Subcutaneous adipose tissue (tissue), 4 donors: Measurements from ENCODE around the gene ADK. TPM values are rescaled to one million over a fixed set of nuclear protein-coding genes. Genes with fewer than 3 reads are reported as not detected.

Source experiments
- total RNA-seq, 4 donors: library from RNA; depleted of rRNA; stranded (reverse); fragments of >200 nt; gene quantifications; one replicate each; pipeline ENCODE4 v1.1.0, GENCODE V29; 2016
- TF ChIP-seq, protein P1 (sequence below): fragments of 450-650 bp; IDR thresholded peaks from one replicate; pipeline ENCODE4 v1.5.1; 2016; ENCODE audit warnings: low read depth, mild to moderate bottlenecking, control low read depth, antibody characterized with exemption, moderate library complexity

The ADK gene
- total RNA-seq, 4 donors from 2014 or later = 21.7 to 52.2 (median 38.8) TPM

DNA sequence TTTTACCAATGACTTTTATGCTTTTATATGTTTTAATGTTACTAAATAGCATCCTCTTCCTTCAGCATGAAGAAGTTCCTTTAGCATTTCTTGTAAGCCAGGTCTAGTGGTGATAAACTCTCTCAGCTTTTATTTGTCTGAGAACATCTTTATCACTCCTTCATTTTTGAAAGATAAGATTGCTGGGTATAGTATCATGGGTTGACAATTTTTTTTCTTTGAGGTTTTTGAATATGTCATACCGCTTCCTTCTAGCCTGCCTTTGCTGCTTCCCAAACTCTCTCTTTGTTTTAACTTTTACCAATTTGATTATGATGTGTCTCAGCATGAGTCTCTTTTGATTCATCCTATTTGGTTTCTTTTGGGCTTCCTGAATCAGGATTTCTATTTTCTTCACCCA, 567.2 kb downstream of the ADK start:
- TF ChIP-seq, protein P1, sequence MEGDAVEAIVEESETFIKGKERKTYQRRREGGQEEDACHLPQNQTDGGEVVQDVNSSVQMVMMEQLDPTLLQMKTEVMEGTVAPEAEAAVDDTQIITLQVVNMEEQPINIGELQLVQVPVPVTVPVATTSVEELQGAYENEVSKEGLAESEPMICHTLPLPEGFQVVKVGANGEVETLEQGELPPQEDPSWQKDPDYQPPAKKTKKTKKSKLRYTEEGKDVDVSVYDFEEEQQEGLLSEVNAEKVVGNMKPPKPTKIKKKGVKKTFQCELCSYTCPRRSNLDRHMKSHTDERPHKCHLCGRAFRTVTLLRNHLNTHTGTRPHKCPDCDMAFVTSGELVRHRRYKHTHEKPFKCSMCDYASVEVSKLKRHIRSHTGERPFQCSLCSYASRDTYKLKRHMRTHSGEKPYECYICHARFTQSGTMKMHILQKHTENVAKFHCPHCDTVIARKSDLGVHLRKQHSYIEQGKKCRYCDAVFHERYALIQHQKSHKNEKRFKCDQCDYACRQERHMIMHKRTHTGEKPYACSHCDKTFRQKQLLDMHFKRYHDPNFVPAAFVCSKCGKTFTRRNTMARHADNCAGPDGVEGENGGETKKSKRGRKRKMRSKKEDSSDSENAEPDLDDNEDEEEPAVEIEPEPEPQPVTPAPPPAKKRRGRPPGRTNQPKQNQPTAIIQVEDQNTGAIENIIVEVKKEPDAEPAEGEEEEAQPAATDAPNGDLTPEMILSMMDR = no peak

DNA sequence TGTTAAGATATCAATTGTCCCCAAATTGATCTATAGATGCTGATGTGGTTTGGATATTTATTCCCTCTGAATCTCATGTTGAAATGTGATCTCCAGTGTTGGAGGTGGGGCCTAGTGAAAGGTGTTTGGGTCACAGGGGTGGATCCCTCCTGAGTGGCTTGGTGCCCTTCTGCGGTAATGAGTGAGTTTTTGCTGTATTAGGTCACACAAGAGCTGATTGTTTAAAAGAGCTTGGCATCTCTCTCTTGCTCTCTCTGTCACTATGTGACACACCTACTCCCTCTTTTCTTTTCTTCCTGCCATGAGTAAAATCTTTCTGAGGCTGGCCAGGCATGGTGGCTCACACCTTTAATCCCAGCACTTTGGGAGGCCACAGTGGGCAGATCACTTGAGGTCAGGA, 577.2 kb downstream of the ADK start:
- TF ChIP-seq, protein P1 = no peak

DNA sequence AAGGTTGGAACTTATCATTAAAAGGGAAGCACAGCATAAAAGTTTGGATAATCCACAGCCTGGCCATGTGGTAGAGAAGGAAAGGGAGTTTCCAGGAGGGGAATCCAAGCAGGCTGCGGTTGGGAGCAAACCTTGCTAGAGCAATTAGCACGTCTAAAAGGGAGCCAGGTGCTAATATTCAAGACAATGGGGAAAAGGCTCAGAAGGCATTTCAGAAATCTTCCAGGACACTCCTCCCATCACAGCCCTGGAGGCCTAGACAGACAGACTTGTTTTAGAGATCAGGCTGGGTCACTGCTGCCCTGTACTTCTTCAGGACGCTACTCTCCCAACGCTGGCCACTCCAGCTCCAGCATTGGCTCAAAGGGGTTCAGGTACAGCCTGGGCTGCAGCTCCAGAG, 579.2 kb downstream of the ADK start:
- TF ChIP-seq, protein P1 = no peak

DNA sequence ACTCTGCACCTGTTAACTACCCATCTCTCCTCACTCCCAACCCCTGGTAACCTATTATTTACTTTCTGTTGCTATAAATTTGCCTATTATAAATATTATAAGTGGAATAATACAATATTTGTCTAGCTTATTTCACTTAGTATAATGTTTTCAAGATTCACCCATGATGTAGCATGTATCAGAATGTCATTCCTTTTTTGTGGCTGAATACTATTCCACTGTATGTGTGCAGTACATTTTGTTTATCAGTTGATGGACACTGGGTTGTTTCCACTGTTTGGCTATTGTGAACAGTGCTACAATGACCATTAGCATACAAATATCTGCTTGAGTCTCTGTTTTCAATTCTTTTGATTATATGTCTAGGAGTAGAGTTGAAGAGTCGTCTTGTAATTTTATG, 582.6 kb downstream of the ADK start:
- TF ChIP-seq, protein P1 = no peak

DNA sequence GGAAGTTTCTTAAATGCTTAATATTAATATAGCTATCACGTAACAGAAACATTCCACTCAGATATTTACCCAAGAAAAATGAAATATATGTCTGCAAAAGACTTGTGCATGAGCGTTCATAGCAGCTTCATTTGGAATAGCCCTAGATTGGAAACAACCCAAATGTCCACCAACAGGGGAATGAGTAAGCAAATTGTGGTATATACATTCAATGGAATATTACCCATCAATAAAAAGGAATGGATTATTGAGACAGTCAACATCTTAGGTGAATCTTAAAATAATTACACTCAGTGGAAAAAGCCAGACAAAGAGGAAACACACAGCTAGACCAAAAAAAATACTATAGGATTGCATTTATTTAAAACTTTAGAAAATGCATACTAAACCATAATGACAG, 585.0 kb downstream of the ADK start:
- TF ChIP-seq, protein P1 = no peak

DNA sequence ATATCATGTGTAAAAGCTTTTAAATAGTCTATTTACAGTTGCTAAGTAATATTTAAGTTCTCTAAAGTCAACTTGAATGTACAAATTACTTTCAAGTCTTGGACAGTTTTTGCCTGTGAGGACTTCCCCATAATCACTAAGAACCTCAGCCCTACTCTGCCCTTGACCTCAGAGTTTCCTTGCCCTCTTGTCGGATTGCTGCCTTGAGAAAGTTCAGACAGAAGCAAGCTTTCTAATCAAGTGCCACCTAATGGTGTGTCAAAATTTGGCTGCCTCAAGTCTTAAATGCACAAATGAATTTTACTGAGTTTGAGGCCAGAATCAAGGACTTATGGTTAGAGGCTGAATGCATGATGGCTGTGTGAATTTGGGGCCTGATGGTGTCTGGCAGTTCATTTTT, 587.0 kb downstream of the ADK start:
- TF ChIP-seq, protein P1 = no peak

DNA sequence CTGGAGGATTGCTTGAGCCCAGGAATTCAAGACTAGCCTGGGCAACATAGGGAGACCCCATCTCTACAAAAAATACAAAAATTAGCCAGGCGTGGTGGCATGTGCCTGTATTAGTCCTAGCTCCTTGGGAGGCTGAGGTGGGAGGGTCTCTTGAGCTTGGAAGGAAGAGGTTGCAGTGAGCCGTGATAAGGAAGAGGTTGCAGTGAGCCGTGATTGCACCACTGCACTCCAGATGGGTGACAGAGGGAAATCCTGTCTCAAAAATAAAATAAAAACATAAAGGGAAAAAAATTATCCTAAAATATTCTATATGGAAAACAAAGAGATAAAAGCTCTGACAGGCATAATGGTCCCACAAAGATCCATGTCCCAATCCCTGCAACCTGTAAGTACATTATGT, 587.5 kb downstream of the ADK start:
- TF ChIP-seq, protein P1 = no peak
